HG03565 (cell line): ENCODE measurements around the gene CTBP2.

Experiments used
- ATAC-seq: cut with Tn5 transposase; IDR thresholded peaks from one replicate; pipeline ENCODE4 v1.9.1; 2021; ENCODE audit warnings: mild to moderate bottlenecking, moderate library complexity; ENCODE audit not compliant: unreplicated experiment

CTBP2 gene

DNA sequence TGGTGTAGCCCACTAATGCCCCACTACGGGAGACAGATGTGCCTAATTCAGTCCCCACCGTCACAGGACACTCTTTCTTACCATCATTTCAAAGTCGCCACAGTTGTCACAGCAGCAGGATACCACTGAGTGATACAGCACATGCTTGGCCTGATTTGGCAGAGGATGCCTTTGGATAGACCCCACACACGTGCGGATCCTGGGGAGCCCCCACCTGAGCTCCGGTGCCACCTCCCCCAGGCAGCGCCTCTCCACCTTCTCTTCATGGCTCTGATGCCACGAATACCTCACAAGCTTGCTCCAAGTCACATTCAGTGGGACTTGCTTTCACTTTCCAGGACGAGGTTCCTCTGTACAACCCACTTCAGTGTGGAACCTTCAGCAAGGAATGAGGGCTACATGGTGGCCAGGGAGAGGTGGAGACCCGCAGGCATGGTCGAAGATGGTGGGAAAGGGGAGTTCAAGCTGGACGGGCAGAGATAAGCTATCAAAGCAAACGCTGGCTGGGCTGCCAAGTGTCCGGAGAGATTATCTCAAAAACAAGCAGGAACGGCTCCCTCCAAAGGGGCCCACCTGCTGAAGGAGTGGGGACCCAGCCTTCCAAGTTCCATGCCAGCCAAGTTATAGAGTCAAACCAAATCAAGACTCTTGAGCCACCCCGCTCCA lies 111.0 kb downstream of the CTBP2 start:
- no peak for ATAC-seq

DNA sequence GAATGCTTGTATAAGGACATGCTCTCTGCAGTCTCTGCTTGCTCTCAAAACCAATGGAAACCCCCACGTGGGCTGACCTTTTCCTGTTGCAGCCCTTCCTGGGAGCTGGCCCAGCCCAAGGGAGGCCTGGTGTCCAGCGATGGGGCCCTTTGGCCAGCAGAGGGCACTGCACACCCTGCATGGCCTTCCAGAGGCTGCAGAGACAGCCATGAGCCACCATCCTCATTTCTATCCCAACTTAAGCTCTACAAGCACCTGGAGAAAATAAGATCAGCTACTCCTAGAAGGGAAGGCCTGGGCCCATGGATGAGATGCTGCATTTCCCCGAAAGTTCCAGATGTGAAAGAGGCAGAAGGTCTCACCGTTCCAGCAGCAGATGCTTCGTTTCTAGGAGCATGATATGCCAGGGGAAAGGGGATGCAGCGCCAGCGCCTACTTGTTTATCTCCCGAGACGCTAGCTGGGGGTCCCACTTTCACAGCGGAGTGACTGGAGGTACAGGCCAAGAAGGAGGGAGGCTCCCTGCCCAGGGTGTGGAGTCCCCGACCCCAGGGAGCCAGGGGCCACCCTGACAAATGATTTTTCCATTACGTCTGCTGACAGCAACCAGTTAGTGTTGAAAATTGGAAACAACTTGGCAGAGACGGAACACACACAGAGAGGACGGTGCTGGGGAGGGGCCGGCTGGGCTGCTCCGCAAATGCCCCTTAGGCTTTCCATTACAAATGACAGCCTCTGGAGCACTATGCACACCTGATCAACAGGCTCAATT lies 112.1 kb downstream of the CTBP2 start:
- ATAC-seq, result peak; percentile 83

DNA sequence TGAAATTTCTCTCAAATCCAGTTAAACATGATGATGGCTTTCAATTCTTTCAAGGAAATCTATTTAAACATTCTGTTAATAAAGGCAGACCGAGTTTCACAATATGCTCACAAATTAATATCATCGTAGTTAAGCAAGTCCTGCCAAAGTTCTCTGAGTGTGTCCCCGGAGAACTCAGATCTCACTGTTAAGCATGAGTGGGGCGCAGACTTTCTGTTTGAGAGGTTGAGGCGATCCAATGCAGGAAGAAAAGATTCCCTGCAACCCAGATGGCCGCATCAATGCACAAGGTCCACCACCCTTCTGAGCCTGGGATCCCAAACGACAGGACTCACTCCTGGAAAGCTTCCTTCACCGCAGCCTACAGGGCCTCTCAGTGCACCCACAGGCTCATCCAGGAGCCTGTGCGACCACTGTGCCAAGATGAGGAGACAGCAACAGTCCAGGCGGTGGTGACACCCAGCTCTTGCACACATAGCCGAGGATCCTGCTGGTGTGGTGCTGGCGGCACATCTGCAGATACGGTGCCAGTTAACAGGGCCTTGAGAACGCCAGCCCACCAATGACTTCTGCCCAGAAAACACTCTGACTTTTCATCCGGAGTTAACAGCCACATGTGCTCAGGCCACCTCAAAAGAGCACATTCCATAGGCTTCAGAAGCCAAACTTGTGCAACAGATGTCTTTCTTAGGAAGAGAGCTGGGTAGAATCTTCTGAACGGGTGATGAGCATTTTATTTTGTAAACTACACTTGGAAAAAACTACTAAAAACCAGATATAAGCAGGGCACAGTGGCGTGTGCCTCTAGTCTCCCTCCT lies 116.3 kb downstream of the CTBP2 start:
- ATAC-seq, result no peak

DNA sequence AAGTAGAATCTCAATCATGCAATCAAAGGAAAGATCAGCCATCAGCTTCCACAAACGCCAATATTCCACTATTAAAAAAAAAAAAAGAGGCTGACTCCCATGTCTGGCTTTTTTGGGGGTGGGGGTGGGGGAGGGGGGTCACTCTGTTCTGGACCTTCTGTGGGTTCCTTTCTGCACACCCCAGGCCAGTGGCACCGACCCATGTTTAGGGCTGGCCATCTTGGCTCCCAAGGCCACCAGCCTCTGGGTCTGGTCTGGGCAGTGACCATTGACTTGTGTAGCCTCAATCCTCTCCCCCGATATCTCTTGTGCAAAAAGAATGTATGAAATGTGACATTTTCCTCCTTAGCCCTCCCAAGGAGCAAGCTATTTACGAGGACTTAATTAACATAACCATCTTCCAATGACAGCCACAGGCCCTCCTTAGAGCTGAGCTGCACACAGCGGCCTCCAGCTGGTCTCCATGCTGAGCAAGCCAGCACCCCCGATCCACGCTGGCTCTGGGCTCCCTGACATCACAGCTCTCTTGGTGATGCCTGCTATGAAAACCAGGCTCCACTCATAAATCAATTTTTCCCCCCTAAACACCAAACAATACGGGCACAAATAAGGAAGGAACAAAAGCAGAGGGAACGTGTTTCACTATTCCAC lies 118.4 kb downstream of the CTBP2 start:
- ATAC-seq, result no peak

DNA sequence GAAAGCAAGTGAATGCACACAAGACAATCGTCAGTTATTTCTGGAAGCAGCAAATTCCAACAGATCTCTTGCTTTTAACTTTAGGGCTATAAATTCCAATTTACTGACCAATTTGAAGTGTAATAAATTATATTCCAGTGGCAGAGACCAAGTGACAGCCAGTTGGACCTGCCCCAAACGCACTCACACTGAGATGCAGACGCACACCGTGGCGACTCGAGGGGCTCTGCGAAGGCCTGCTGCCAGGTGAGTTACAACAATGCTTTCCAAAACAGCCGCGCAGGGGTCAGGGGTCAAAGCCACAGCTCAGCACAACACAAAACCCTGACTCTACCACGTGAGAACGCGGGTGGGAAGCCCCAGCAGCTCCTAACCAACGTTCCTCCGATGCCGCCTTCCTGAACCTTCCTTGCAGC lies 121.0 kb downstream of the CTBP2 start:
- no peak for ATAC-seq

DNA sequence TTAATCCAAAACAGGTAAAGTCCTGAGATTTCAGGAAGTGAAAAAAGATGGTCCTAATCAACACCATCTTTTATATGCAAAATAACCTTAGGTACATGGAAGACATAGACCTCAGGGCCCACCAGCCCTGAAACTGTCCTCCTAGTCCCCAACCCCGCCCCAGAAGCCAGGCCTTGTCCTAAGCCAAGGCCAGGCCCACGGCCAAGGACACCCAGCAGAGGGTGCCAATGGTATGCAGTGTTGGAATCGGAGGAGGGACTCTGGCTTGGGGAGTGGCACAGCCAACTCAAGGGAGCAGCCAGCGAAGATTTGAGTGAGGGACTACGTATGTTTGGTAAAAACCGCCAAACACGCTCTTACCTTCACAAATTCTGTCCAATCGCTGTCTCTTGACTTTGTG lies 121.7 kb downstream of the CTBP2 start:
- no peak for ATAC-seq

DNA sequence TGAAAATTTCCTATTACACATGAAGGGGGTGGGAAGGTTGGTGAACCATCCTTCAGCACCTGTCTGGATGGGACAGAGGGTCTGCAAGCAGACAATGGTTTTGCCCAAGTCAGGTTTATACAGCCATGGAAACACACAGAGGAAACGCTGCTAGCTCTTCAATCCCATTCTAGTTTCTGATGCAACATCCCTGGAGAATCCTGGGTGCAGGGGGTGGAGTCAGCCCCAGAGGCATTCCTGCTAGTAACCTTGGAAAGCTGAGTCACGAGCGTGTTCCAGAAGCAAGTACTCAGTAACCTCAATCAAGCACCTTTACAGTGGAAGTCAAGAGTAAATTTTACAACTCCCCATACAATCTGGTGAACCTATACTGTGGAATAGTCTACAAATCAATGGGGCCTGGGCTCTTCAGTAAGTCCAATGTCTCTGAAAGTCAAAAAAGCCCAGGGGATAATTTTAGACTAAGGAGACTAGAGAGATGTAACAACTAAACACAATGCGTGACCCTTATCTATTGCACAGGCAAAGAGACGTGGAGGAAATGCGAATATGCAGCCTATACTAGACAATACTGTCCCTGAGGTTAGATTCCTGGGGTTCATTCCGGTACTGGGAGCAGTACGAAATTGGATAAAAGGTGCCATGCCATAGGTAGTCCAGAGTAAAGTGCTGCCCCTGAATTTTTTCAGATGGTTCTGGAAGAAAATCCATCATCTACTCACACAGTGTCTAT lies 123.1 kb downstream of the CTBP2 start:
- ATAC-seq, result no peak

DNA sequence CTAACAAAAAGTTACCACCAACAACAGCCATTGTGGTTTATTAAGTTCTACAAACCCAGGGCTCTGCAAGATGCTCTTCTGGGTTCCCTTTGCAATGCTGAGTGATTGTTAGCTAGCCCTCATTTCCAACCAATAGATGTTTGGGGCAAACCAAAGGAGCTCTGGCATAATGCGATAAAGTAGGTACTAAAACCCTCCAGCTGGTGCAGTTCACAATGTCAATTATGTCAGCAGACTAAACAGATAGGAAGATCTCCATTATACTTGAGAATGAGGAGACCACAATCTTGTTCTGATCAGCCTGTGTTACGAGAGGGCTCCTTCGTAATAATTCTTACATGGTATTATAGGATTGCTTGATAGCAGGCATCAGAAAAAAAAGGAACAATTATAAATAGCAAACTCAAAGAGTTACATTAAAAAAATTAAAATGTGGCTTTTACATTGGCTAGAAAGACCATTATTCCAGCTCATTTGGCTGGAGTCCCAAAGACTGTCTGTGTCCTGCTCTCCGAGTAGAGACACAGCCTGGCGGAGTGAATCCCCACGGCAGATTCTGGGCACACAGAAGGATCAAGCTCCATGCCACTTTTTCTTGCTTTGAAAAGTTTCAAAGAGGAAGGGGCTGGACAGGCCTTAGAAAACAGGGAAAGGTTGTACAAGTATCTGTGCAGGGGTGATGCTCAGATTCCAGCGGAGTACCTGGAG lies 124.6 kb downstream of the CTBP2 start:
- ATAC-seq, result no peak

DNA sequence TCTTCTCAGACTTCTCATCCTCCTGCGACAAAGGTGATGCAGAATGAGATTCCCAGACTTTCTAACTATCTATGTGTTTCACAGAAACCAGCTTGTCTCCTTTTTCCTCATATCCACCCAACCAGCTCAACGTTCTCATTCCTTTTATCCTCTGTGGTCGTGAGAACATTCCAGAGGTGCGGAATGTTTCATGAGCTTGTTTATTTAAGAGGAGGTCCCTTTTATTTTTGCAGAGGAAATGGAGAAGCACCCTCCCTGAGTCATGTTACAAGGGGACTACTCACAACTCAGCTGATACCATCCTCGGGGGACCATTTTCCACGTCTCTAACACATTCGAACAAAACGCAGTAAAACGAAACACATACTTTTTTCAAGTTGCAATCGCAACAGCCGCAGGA lies 125.2 kb downstream of the CTBP2 start:
- ATAC-seq, result no peak

DNA sequence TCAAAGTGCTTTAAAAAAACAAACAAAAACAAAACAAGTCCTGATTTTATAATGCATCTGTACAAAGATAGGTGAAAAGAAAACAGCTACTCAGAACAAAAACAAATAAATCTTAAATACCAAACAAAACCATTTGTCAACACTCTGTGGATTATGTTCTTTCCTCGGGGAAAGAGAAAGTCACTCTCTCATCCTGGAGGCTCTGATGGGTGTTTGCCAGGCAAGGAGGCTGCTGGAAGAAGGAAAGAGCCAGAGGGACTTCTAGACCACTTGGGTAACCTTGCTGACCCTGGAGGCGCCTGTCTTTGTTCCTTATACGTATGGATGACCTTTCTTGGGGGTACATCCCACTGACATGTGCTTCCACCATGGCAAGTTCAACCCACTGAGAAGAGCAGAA lies 125.7 kb downstream of the CTBP2 start:
- ATAC-seq, result no peak

DNA sequence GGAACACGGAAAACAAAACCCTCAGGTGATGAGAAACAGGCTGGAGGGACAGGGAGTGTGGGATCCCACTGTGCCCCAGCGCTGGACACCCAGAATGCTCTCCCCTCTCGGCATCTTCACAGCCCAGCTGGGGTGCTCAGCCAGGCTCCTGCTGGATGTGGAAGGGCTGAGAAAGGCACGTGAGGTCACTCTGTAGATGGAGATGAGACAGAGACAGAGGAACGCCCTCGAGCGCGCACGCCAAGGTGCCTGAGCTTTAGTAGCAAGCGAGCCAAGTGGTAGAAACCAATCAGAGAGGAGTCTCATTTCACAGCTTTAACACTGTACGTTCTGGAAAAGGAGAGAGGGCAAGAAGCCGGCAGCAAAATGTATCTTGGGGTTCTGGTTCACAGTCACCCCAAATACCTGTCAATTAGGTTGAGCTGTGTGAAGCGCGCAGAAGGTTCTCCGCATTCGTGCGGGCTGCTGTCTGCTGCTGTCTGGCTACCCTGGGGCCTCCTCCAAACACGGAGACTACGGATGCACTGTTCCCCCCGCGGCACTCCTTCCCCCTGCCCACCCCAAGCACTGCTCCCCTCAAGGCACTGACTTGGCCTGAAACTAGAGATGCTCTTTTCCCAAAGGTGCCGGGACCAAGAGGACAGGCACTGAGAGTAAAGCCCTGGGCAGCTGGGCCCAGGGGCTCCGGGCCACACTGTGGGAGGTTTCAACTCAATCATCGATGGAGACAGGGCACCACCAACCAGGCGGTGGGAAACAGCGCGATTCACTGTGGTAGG lies 127.0 kb downstream of the CTBP2 start:
- no peak for ATAC-seq

DNA sequence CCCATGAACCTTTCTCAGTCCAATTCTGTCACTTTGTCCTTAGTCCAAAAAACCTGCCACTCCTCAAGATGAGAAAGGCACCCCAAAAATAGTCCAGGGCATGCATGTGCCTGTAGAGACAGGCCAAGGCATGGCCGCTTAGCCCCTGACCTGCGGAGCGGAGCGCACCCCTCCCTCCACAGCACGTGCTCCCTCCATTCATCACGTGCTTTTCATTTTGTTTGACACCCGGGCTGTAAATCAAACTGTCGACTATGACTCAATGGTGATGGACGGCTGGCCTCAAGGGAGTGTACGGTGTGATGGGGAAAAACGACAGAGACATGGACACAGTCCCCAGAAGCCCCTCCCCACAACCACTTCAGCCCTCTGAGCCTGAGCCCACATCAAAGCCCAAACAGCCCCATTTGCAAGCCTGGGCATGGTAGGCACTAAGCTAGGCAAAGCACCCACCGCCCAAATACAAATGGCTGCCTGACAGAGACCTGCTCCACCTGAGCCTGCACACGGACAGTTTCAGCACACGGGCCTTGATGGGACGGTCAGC lies 127.8 kb downstream of the CTBP2 start:
- ATAC-seq, result no peak

DNA sequence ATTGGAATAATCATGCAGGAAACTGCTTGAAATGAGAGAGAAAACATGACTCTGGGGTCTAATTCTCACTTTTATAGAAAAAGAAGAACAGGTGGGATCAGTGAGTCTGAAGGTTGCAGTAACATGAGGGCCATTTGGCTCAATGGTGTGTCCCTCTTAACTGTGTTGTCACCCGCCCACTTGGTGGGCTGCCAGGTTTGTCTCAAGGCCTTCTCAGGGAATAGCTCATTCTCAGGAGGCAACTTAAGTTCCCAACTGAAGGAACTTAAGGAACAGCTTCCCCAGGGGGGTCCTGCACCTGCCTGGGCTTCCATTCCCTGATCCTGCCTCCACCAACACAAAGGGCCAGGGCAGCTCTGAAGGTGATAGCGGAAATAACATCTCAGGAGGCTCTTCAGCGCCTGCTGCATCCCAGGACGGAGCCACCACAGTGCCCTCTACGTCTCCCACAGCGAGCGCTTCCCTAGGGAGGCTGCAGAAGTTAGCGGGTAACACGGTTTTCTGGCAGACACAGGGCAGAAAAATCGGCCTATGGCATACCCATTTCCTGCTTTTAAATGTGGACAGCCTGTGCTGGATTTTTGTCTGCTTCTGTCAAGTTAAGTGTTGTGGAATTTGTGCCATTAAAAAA lies 129.7 kb downstream of the CTBP2 start:
- no peak for ATAC-seq

DNA sequence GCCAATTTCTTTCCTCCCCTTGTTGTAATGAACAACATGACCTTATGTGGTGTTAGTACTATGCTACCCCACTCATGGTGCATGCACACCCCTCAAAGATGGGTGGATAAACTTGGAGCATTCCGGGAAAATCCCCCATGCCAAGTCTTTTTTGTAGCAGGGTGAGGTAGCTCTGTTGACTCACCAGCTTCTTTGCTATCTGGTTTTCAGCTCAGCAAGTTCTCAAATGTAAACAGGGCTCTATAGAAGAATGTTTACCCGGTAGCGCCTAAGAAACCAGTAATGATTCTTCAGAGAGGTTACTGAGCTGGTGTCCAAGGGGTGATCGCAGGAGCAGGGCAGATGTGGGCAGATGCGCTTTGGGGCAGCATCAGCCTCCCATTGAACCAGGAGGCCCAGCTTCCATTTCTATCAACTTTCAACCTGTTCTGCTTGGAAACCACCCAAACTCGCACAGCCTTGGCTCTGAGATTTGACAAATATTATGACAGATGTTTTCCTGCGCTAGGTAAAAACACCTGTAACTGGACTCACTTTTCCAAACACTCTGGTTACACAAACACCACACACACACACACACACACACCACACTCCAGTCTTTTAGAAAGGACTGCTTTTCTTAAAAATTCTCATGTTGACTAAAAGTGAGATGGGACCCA lies 130.7 kb downstream of the CTBP2 start:
- no peak for ATAC-seq

DNA sequence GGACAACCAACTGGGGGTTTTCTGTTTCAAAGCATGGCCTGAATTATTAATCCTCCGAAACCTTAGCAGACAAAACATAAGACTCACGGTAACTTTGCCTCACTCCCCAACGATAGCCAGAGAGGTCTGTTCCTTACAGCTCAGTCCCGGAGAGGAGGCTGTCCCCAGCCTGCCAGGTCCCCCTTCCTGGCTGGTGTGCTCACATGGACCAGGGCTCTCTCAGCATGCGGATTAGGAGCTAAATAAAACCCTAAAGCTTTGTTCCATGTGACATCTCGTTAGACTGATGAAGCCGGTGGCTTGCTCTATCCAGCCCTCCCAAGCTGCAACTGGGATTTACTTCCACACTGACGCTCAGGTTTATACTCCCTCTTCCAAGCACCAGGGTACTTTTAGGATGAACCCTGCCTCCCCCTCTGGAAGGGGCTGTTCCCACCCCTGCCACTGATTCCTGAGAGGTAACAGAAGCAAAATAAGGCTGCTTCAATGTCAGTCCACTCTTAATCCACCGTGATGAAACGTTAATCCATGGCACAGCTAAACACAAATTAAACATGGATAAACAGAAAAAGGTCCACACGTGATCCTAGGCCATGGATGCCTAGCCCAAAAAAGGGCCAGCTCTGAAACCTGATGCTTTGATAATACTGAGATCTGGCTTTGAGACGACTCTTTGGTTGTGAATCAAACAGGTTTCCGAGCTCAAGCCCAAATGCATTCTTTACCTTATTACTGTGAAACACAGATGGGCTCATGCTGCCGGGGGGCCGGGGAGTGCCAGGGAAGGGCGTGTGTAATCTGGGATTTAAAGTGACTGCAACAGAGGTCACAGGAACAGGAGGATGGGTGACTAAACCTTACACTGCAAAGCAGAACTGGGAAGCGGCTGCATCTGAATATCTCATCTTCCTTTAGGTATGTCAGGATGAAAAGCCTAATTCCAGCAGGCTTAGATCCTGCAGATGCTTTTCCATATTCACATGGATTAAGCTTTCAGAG lies 132.2 kb downstream of the CTBP2 start:
- no peak for ATAC-seq

DNA sequence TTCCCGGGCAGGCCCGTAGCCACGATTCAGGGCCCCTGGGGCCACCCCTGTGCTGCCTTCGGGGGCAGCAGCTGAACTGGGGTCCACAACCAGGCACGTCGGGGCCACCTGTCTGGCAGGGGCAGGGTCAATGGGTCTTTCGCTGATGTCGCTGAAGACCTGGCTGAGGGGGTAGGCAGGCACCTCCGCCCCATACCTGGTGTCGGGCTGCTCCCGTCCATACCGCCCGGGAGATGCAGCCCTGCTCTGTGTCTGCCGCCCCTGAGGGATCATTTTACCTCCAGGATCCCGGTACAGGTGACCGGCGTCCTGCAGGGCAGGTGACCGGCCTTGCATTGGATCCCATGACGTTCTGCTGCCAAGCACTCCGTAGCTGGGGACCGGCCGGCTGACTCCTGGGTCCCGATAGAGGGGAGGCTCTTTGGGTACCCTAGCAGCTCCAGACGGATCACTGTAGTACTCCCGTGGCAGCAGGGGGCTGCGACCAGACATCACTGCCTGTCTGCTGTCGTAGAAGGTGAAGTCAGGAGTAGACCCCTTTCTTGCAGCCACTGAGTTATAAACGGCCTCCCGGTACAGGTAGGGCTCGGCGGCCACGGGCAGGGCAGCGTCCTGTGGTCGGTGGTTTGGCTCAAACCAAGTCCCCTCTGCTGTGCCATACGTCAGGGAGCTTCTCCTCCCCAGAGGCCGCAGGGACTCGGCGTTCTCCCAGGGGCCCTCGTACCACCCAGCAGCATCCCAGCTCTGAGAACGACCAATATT lies 133.2 kb downstream of the CTBP2 start:
- ATAC-seq, result no peak
